GM19099 (cell line): ENCODE results near the gene IFNA16.
"Not testable (repeated sequence)": the region's sequence is repeated elsewhere in the genome, so short reads cannot be mapped to it uniquely, and the experiment has no call there.

ENCODE experiments used
- POLR2A ChIP-seq: IDR thresholded peaks from 3 replicates; pipeline ENCODE4 v1.6.1; 2011; ENCODE audit warnings: low read depth; ENCODE audit not compliant: insufficient read length; ENCODE audit errors: extremely low read depth

IFNA16 gene

DNA sequence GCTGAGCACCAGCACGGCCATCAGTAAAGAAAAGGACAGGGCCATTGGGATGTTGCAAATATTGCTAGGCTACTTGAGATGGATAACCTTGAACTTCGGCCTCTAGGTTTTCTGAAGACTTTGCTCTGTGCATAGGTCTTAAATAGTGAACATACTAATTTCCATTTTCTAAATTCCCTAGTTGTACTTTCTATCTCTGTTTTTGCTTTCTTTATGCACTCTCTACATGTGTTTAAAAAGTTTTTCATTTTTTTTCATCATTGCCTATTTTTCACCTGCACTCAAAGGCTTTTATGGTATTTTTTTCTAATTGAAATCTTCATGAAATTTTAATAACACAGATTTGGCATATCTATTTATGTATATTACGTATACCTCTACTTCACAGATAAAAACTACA lies 29.6 kb downstream of the IFNA16 start, which contains the start of gene IFNA4:
Gene IFNA4 (minus strand): TSS at position 101 of the 400 bp plus-strand sequence. CDS start 56 bp downstream, at position 45.
- TF ChIP-seq POLR2A, result not testable (repeated sequence)

GRCh38 chr9:21174671-21175070 lies 42.4 kb downstream of the IFNA16 start:
- TF ChIP-seq POLR2A, result no peak

GRCh38 chr9:21172156-21172555 lies 45.0 kb downstream of the IFNA16 start:
- no peak for TF ChIP-seq POLR2A

- no peak for TF ChIP-seq POLR2A
Observed at GRCh38 chr9:21171351-21171750, 45.8 kb downstream of the IFNA16 start.

GRCh38 chr9:21166560-21166959 lies 50.6 kb downstream of the IFNA16 start, which contains the start of gene IFNA21:
IFNA21 (minus strand) TSS chr9:21166660; CDS start chr9:21166612, 48 bp downstream.
- not testable (repeated sequence) for TF ChIP-seq POLR2A
